ENCODE data around the gene AGPAT1. TPM values are rescaled to one million over a fixed set of nuclear protein-coding genes. Genes with fewer than 3 reads are reported as not detected.

AGPAT1 gene
- total and polyA plus RNA-seq, 2 of the 13 experiments (the other 11 are each of a cell fraction or from before 2014, with no cell fraction given), result 51.3 to 139 TPM

DNA sequence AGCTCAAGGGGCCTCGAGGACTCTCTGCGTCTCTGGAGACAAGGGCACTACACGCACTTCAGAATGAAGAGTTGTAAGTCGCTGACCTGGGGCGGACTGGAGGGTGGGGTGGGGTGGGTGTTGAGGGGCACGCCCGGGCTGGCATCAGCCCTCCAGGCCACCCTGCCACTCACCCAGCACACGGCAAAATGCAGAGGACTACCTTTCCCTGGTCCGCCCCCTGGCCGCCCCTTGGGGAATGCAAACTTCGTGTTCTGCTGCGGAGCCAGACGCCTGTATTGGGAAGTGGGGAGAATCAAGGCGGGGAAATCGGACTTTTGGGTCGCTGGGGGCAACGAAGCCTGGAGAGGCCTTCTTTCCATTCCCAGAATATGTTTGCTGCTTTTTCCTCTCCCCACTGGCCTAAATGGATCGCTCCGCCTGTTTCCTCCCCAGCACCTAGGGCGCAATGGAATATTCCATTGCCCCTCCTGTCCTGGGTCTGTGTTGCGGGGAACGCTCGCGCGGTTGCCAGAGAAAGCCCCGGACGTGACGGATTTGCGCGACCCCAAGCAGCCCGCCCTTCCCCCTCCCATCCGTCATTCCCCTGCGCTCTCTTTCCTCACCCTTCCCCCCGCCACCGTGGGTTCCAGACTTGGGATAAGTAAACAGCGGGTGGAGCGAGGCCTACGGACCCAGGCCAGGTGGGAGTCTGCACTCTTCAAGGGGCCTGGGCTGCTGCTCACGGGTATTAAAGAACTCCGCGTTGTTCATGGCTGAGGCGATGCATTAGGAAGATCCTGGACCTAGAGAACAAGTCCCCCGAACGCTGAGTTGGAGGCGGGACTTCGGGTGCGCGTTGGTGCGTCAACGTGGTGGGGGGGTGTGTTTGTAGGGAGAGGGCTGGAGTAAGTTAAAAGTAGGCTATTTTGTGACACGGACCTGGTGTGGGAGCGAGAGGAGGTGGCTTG lies 22.0 kb downstream of the AGPAT1 start, which contains the start of gene PPT2 (continued):
- TF ChIP-seq MIER3 (CRISPR knock-in tag; IDR thresholded peaks at IDR 0.05; ENCODE audit: borderline replicate concordance) (peak; percentile 54; the same call in 1 of the 2 replicates), RELA (CRISPR knock-in tag; IDR thresholded peaks at IDR 0.05) (no peak), ZNF724P (CRISPR knock-in tag; IDR thresholded peaks at IDR 0.05; ENCODE audit: borderline replicate concordance) (no peak), IKZF4 (CRISPR knock-in tag; IDR thresholded peaks at IDR 0.05; ENCODE audit: borderline replicate concordance, low read depth, not compliant biosample characterization) (no peak), ZNF24 (IDR thresholded peaks at IDR 0.05) (no peak), ZC3H4 (CRISPR knock-in tag; IDR thresholded peaks at IDR 0.05; ENCODE audit: borderline replicate concordance) (no peak; the same call in 1 of the 2 replicates), CREM (IDR thresholded peaks at IDR 0.05) (peak; percentile 98), CREM (CRISPR knock-in tag; IDR thresholded peaks at IDR 0.05) (peak; percentile 88), ZNF12 (CRISPR knock-in tag; IDR thresholded peaks at IDR 0.05) (peak; percentile 55; the same call in 1 of the 2 replicates), ZNF550 (CRISPR knock-in tag; IDR thresholded peaks at IDR 0.05; ENCODE audit: borderline replicate concordance) (no peak; the same call in 1 of the 2 replicates), ZFP1 (CRISPR knock-in tag; IDR thresholded peaks at IDR 0.05) (0 out of 2 replicates have a peak, but pooled peaks have one; percentile 22), ZZZ3 (CRISPR knock-in tag; IDR thresholded peaks at IDR 0.05; ENCODE audit: borderline replicate concordance) (peak; percentile 87; the same call in 1 of the 2 replicates), ZNF468 (CRISPR knock-in tag; IDR thresholded peaks at IDR 0.05) (no peak; the same call in 1 of the 2 replicates), ZSCAN29 (CRISPR knock-in tag; conservative IDR thresholded peaks at IDR 0.05) (peak; percentile 88; the same call in 1 of the 2 replicates), ARNT2 (CRISPR knock-in tag; IDR thresholded peaks at IDR 0.05; ENCODE audit: low read depth) (peak; percentile 35)
- TF ChIP-seq, protein P1, sequence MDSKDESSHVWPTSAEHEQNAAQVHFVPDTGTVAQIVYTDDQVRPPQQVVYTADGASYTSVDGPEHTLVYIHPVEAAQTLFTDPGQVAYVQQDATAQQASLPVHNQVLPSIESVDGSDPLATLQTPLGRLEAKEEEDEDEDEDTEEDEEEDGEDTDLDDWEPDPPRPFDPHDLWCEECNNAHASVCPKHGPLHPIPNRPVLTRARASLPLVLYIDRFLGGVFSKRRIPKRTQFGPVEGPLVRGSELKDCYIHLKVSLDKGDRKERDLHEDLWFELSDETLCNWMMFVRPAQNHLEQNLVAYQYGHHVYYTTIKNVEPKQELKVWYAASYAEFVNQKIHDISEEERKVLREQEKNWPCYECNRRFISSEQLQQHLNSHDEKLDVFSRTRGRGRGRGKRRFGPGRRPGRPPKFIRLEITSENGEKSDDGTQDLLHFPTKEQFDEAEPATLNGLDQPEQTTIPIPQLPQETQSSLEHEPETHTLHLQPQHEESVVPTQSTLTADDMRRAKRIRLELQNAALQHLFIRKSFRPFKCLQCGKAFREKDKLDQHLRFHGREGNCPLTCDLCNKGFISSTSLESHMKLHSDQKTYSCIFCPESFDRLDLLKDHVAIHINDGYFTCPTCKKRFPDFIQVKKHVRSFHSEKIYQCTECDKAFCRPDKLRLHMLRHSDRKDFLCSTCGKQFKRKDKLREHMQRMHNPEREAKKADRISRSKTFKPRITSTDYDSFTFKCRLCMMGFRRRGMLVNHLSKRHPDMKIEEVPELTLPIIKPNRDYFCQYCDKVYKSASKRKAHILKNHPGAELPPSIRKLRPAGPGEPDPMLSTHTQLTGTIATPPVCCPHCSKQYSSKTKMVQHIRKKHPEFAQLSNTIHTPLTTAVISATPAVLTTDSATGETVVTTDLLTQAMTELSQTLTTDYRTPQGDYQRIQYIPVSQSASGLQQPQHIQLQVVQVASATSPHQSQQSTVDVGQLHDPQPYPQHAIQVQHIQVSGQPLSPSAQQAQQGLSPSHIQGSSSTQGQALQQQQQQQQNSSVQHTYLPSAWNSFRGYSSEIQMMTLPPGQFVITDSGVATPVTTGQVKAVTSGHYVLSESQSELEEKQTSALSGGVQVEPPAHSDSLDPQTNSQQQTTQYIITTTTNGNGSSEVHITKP (CRISPR knock-in tag; IDR thresholded peaks at IDR 0.05; ENCODE audit: low read depth), result peak; percentile 99
- TF ChIP-seq, protein P2, sequence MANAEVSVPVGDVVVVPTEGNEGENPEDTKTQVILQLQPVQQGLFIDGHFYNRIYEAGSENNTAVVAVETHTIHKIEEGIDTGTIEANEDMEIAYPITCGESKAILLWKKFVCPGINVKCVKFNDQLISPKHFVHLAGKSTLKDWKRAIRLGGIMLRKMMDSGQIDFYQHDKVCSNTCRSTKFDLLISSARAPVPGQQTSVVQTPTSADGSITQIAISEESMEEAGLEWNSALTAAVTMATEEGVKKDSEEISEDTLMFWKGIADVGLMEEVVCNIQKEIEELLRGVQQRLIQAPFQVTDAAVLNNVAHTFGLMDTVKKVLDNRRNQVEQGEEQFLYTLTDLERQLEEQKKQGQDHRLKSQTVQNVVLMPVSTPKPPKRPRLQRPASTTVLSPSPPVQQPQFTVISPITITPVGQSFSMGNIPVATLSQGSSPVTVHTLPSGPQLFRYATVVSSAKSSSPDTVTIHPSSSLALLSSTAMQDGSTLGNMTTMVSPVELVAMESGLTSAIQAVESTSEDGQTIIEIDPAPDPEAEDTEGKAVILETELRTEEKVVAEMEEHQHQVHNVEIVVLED (CRISPR knock-in tag; IDR thresholded peaks at IDR 0.05; ENCODE audit: borderline replicate concordance), result peak; percentile 89
- TF ChIP-seq, protein P3, sequence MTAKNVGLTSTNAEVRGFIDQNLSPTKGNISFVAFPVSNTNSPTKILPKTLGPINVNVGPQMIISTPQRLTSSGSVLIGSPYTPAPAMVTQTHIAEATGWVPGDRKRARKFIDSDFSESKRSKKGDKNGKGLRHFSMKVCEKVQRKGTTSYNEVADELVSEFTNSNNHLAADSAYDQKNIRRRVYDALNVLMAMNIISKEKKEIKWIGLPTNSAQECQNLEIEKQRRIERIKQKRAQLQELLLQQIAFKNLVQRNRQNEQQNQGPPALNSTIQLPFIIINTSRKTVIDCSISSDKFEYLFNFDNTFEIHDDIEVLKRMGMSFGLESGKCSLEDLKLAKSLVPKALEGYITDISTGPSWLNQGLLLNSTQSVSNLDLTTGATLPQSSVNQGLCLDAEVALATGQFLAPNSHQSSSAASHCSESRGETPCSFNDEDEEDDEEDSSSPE (CRISPR knock-in tag; IDR thresholded peaks at IDR 0.05), result peak; percentile 48; the same call in 1 of the 2 replicates
- TF ChIP-seq, protein P4, sequence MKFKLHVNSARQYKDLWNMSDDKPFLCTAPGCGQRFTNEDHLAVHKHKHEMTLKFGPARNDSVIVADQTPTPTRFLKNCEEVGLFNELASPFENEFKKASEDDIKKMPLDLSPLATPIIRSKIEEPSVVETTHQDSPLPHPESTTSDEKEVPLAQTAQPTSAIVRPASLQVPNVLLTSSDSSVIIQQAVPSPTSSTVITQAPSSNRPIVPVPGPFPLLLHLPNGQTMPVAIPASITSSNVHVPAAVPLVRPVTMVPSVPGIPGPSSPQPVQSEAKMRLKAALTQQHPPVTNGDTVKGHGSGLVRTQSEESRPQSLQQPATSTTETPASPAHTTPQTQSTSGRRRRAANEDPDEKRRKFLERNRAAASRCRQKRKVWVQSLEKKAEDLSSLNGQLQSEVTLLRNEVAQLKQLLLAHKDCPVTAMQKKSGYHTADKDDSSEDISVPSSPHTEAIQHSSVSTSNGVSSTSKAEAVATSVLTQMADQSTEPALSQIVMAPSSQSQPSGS (CRISPR knock-in tag; IDR thresholded peaks at IDR 0.05), result peak; percentile 42
